Activated T-cell treated with anti-CD3 and anti-CD28 coated beads, Interleukin-2, amount 50 U/mL, for 24 hours (primary cell): ENCODE results near the gene IGHMBP2.
"Not testable (repeated sequence)": the region's sequence is repeated elsewhere in the genome, so short reads cannot be mapped to it uniquely, and the experiment has no call there.

Source experiments
- DNase-seq: peaks from one replicate; pipeline ENCODE4 v3.0.0-alpha.2; 2020
- H3K27ac Mint-ChIP-seq: 2 replicates; pipeline ENCODE4 v1.8.0; 2020; ENCODE audit warnings: mild to moderate bottlenecking, mixed read lengths
- H3K27me3 Mint-ChIP-seq: 2 replicates; pipeline ENCODE4 v1.8.0; 2020; ENCODE audit warnings: mixed read lengths
- H3K36me3 Mint-ChIP-seq: 2 replicates; pipeline ENCODE4 v1.8.0; 2020; ENCODE audit warnings: low read depth, mixed read lengths
- H3K4me1 Mint-ChIP-seq: 2 replicates; pipeline ENCODE4 v1.8.0; 2020; ENCODE audit warnings: low read depth, mixed read lengths
- H3K4me3 Mint-ChIP-seq: 2 replicates; pipeline ENCODE4 v1.8.0; 2020; ENCODE audit warnings: mild to moderate bottlenecking, moderate library complexity, mixed read lengths
- H3K9me3 Mint-ChIP-seq: 2 replicates; pipeline ENCODE4 v1.8.0; 2020; ENCODE audit warnings: mixed read lengths

IGHMBP2 gene

GRCh38 chr11:68903288-68904247, at the start of gene IGHMBP2, which contains the start of gene MRPL21:
Gene IGHMBP2 (plus strand): TSS chr11:68903891. CDS start chr11:68903953, 62 bp downstream.
Gene MRPL21 (minus strand): TSS chr11:68903832. CDS start chr11:68903810, 22 bp downstream.
- H3K36me3 Mint-ChIP-seq = peaks cover 82% of the 10 kb centered on the region

GRCh38 chr11:68854273-68854958, 49.3 kb upstream of the IGHMBP2 start:
- no peak for DNase-seq
- no peaks in the 10 kb centered on the region for H3K36me3 Mint-ChIP-seq
- peaks cover 42% of the 10 kb centered on the region for H3K27me3 Mint-ChIP-seq
- no peaks in the 10 kb centered on the region for H3K9me3 Mint-ChIP-seq
- H3K4me3 Mint-ChIP-seq = no peak overlapping the region
- H3K4me1 Mint-ChIP-seq = peaks cover 2% of the 10 kb centered on the region
- no peak overlapping the region for H3K27ac Mint-ChIP-seq

More at GRCh38 chr11:68903288-68904247, at the start of gene IGHMBP2, which contains the start of gene MRPL21:
- Mint-ChIP-seq H3K4me1 (peaks cover 39% of the 10 kb centered on the region), H3K9me3 (no peaks in the 10 kb centered on the region), H3K27me3 (no peaks in the 10 kb centered on the region), H3K27ac (peak within 1 kb of the TSS; percentile 96), H3K4me3 (peak within 1 kb of the TSS; percentile 89)
- peak; percentile 94 for DNase-seq

- peaks cover 2% of the 10 kb centered on the region for H3K4me1 Mint-ChIP-seq
- H3K4me3 Mint-ChIP-seq = peak overlapping the region; percentile 56
- H3K27ac Mint-ChIP-seq = no peak overlapping the region
- no peaks in the 10 kb centered on the region for H3K9me3 Mint-ChIP-seq
- DNase-seq = peak; percentile 49
- H3K36me3 Mint-ChIP-seq = no peaks in the 10 kb centered on the region
- H3K27me3 Mint-ChIP-seq = peaks cover 42% of the 10 kb centered on the region
Observed at GRCh38 chr11:68855205-68855981, 48.3 kb upstream of the IGHMBP2 start.

- DNase-seq, H3K36me3 Mint-ChIP-seq, H3K9me3 Mint-ChIP-seq, H3K4me1 Mint-ChIP-seq, H3K27ac Mint-ChIP-seq, H3K4me3 Mint-ChIP-seq: not testable (repeated sequence)
- peaks cover 36% of the 10 kb centered on the region for H3K27me3 Mint-ChIP-seq
Observed at GRCh38 chr11:68856425-68857030, 47.2 kb upstream of the IGHMBP2 start.

- H3K27ac Mint-ChIP-seq = no peak overlapping the region
- H3K9me3 Mint-ChIP-seq = no peaks in the 10 kb centered on the region
- peaks cover 2% of the 10 kb centered on the region for H3K4me1 Mint-ChIP-seq
- no peak overlapping the region for H3K4me3 Mint-ChIP-seq
- DNase-seq = no peak
- peaks cover 33% of the 10 kb centered on the region for H3K27me3 Mint-ChIP-seq
- no peaks in the 10 kb centered on the region for H3K36me3 Mint-ChIP-seq
Observed at GRCh38 chr11:68857037-68857586, 46.6 kb upstream of the IGHMBP2 start.

- Mint-ChIP-seq H3K27ac (no peak overlapping the region), H3K27me3 (peaks cover 16% of the 10 kb centered on the region), H3K4me3 (no peak overlapping the region), H3K9me3 (peaks cover 1% of the 10 kb centered on the region), H3K4me1 (peaks cover 2% of the 10 kb centered on the region), H3K36me3 (no peaks in the 10 kb centered on the region)
- no peak for DNase-seq
Observed at GRCh38 chr11:68859123-68859522, 44.6 kb upstream of the IGHMBP2 start.

- no peaks in the 10 kb centered on the region for H3K27me3 Mint-ChIP-seq
- no peaks in the 10 kb centered on the region for H3K36me3 Mint-ChIP-seq
- no peak for DNase-seq
- H3K4me1 Mint-ChIP-seq = no peaks in the 10 kb centered on the region
- H3K4me3 Mint-ChIP-seq = no peak overlapping the region
- H3K9me3 Mint-ChIP-seq = peaks cover 3% of the 10 kb centered on the region
- no peak overlapping the region for H3K27ac Mint-ChIP-seq
Observed at GRCh38 chr11:68862421-68862820, 41.3 kb upstream of the IGHMBP2 start.

- Mint-ChIP-seq H3K4me3 (no peak overlapping the region), H3K36me3 (no peaks in the 10 kb centered on the region), H3K9me3 (peaks cover 3% of the 10 kb centered on the region), H3K4me1 (no peaks in the 10 kb centered on the region), H3K27ac (no peak overlapping the region), H3K27me3 (peaks cover 6% of the 10 kb centered on the region)
- no peak for DNase-seq
Observed at GRCh38 chr11:68863553-68864265, 40.0 kb upstream of the IGHMBP2 start.

GRCh38 chr11:68865241-68865640, 38.5 kb upstream of the IGHMBP2 start:
- H3K9me3 Mint-ChIP-seq = peaks cover 3% of the 10 kb centered on the region
- H3K4me1 Mint-ChIP-seq = peaks cover 10% of the 10 kb centered on the region
- no peak for DNase-seq
- H3K4me3 Mint-ChIP-seq = no peak overlapping the region
- H3K27me3 Mint-ChIP-seq = peaks cover 21% of the 10 kb centered on the region
- no peak overlapping the region for H3K27ac Mint-ChIP-seq
- H3K36me3 Mint-ChIP-seq = no peaks in the 10 kb centered on the region

GRCh38 chr11:68867066-68867465, 36.6 kb upstream of the IGHMBP2 start:
- DNase-seq = no peak
- no peak overlapping the region for H3K27ac Mint-ChIP-seq
- H3K4me3 Mint-ChIP-seq = no peak overlapping the region
- peaks cover 3% of the 10 kb centered on the region for H3K9me3 Mint-ChIP-seq
- H3K4me1 Mint-ChIP-seq = peaks cover 14% of the 10 kb centered on the region
- H3K36me3 Mint-ChIP-seq = no peaks in the 10 kb centered on the region
- peaks cover 33% of the 10 kb centered on the region for H3K27me3 Mint-ChIP-seq

- Mint-ChIP-seq H3K9me3 (peaks cover 3% of the 10 kb centered on the region), H3K4me3 (no peak overlapping the region), H3K36me3 (no peaks in the 10 kb centered on the region), H3K27ac (no peak overlapping the region), H3K4me1 (peaks cover 14% of the 10 kb centered on the region), H3K27me3 (peaks cover 33% of the 10 kb centered on the region)
- no peak for DNase-seq
Observed at GRCh38 chr11:68868221-68868835, 35.4 kb upstream of the IGHMBP2 start.

GRCh38 chr11:68870470-68870869, 33.2 kb upstream of the IGHMBP2 start:
- Mint-ChIP-seq H3K36me3 (no peaks in the 10 kb centered on the region), H3K27ac (no peak overlapping the region), H3K27me3 (peaks cover 33% of the 10 kb centered on the region), H3K4me3 (peak overlapping the region; percentile 72), H3K9me3 (no peaks in the 10 kb centered on the region), H3K4me1 (peaks cover 14% of the 10 kb centered on the region)
- DNase-seq = no peak
